A673 (cell line): Measurements from ENCODE around the gene QSOX2. TPM values are rescaled to one million over a fixed set of nuclear protein-coding genes. Genes with fewer than 3 reads are reported as not detected.
"Not testable (repeated sequence)": the region's sequence is repeated elsewhere in the genome, so short reads cannot be mapped to it uniquely, and the experiment has no call there.

ENCODE experiments used
- BruUV-seq: library from RNA; stranded (reverse); fragments of 400-500 nt; replicated peaks from 2 replicates; lab custom pipeline; 2021; lab: Mats Ljungman, UMichigan
- CTCF ChIA-PET: fragments of 300-600 bp; sonication (Branson Sonifier 250); formaldehyde crosslinking; loops from one replicate; lab custom pipeline; 2022; ENCODE audit warnings: antibody characterized with exemption; lab: Charles Lee
- POLR2A ChIA-PET: fragments of 300-600 bp; sonication (Branson Sonifier 250); formaldehyde crosslinking; loops from one replicate; lab custom pipeline; 2022; ENCODE audit warnings: antibody characterized with exemption; ENCODE audit not compliant: low non-redundant PET; lab: Charles Lee
- DNase-seq: peaks from one replicate; pipeline ENCODE4 v3.0.0-alpha.2; 2015; ENCODE audit warnings: low spot score
- H3K27ac ChIP-seq: fragments of 200-600 bp; sonication (generic); 2 replicates; pipeline ENCODE4 v1.5.1; 2016; ENCODE audit warnings: mixed run types, low read depth, mild to moderate bottlenecking, mixed read lengths, antibody characterized with exemption, low read length; ENCODE audit not compliant: poor library complexity, severe bottlenecking
- H3K27me3 ChIP-seq: fragments of 200-600 bp; sonication (generic); replicated peaks from 2 replicates; pipeline ENCODE4 v1.6.1; 2017; ENCODE audit warnings: mixed run types, low read depth, mild to moderate bottlenecking, mixed read lengths, antibody characterized with exemption, low read length; ENCODE audit not compliant: insufficient read depth, poor library complexity
- H3K36me3 ChIP-seq: fragments of 200-600 bp; sonication (generic); 2 replicates; pipeline ENCODE4 v1.6.1; 2016; ENCODE audit warnings: mixed run types, mild to moderate bottlenecking, mixed read lengths, antibody characterized with exemption, low read length; ENCODE audit not compliant: insufficient read depth, poor library complexity, severe bottlenecking
- H3K4me1 ChIP-seq: fragments of 200-600 bp; sonication (generic); 2 replicates; pipeline ENCODE4 v1.6.1; 2017; ENCODE audit warnings: mixed run types, mild to moderate bottlenecking, mixed read lengths, antibody characterized with exemption, low read length; ENCODE audit not compliant: insufficient read depth, poor library complexity, severe bottlenecking
- H3K4me3 ChIP-seq: fragments of 200-600 bp; sonication (generic); 2 replicates; pipeline ENCODE4 v1.5.1; 2016; ENCODE audit warnings: low read depth, mixed run types, mild to moderate bottlenecking, mixed read lengths, low read length; ENCODE audit not compliant: poor library complexity, severe bottlenecking
- H3K9me3 ChIP-seq: fragments of 200-600 bp; sonication (generic); 2 replicates; pipeline ENCODE4 v1.6.1; 2016; ENCODE audit warnings: mixed run types, low read depth, mild to moderate bottlenecking, mixed read lengths, antibody characterized with exemption, low read length; ENCODE audit not compliant: poor library complexity, severe bottlenecking
- EZH2 ChIP-seq: fragments of 200-600 bp; sonication (generic); IDR thresholded peaks from 2 replicates; pipeline ENCODE4 v1.6.1; 2017; ENCODE audit warnings: borderline replicate concordance, low read depth, mild to moderate bottlenecking, mixed read lengths, antibody characterized with exemption, low read length; ENCODE audit not compliant: poor library complexity, severe bottlenecking
- intact Hi-C: fragments of 100-400 bp; cut with micrococcal nuclease; formaldehyde crosslinking; loops from one replicate; pipeline ENCODE4 v1.10.0; 2022; ENCODE audit not compliant: unreplicated experiment
- total RNA-seq: library from RNA; stranded (reverse); gene quantifications from 2 replicates; pipeline ENCODE4 v1.2.3, GENCODE V29; 2021
- TF ChIP-seq, protein P1 (sequence below): fragments of 300-800, 200-600 bp; sonication (generic); conservative IDR thresholded peaks from 2 replicates; pipeline ENCODE4 v1.5.1; 2017; ENCODE audit warnings: low read depth, mild to moderate bottlenecking, antibody characterized with exemption, low read length, moderate library complexity, mixed read lengths

QSOX2 gene
- total RNA-seq, 1 experiment from 2014 or later, result 43.7 TPM

DNA sequence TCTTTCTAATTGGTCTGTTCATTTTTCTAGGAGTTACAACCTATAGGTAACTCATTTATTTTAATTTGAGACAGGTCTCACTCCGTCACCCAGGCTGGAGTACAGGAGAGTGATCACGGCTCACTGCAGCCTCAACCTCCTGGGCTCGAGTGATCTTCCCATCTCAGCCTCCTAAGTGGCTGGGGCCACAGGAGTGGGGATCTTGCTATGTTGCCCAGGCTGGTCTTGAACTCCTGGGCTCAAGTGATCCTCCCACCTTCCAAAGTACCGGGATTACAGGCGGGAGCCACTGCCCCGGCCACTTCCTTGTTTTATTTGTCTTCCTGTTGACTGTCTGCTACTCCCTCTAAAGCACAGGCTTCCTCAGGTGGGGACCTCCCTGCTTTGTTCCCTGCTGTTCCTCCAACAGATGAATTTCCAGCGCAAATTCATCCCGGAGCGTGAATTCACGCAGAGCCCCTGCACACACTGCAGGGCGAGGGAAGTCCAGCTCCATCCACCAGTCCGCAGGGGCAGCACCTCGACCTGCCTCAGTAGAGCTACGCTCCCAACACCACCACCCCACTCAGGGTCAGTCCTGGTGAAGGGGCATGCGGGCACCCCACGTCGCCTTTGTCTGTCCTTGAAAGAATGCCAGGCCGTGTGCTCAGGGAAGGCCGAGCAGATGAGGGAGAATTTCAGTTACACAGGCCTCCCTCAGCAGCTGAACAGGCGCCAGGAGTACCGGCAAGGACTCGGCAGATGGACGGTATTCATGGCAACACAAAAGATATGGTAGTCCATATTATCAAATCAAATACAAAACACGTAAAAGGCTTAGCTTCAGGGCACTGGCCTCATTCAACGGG is 6.3 kb downstream of the QSOX2 start:
- POLR2A ChIA-PET, result no interaction called here
- H3K27me3 ChIP-seq, result no peaks in the 10 kb centered on the region
- intact Hi-C loops, result no loop called here
- H3K27ac ChIP-seq, result no peak overlapping the region
- CTCF ChIA-PET, result no interaction called here
- BruUV-seq, result no TSS peak
- no peaks in the 10 kb centered on the region for H3K9me3 ChIP-seq
- peaks cover 20% of the 10 kb centered on the region for H3K36me3 ChIP-seq
- H3K4me1 ChIP-seq, result peaks cover 10% of the 10 kb centered on the region
- no peak overlapping the region for H3K4me3 ChIP-seq
- TF ChIP-seq, protein P1, sequence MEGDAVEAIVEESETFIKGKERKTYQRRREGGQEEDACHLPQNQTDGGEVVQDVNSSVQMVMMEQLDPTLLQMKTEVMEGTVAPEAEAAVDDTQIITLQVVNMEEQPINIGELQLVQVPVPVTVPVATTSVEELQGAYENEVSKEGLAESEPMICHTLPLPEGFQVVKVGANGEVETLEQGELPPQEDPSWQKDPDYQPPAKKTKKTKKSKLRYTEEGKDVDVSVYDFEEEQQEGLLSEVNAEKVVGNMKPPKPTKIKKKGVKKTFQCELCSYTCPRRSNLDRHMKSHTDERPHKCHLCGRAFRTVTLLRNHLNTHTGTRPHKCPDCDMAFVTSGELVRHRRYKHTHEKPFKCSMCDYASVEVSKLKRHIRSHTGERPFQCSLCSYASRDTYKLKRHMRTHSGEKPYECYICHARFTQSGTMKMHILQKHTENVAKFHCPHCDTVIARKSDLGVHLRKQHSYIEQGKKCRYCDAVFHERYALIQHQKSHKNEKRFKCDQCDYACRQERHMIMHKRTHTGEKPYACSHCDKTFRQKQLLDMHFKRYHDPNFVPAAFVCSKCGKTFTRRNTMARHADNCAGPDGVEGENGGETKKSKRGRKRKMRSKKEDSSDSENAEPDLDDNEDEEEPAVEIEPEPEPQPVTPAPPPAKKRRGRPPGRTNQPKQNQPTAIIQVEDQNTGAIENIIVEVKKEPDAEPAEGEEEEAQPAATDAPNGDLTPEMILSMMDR, result no peak
- no peak for TF ChIP-seq EZH2
- no peak for DNase-seq

DNA sequence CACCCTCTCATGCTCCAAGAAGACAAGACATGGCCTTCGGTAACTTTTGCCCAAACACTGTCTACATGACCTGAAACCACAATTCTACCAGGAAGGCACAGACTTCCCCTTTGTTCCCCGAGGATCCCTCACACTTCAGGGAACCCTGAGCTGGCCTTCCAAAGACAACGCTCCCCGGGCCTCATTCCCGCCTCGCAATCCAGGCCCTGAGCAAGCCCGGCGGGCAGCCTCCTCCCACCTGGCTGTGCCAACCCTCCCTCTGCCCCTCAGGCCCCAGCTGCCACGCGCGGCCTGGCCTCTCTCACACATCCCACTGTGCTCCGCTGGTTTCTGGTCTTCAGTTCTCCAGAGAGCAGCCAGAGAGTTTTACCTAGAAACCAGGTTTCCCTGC is 7.3 kb downstream of the QSOX2 start:
- no TSS peak for BruUV-seq
- Histone ChIP-seq H3K27ac (no peak overlapping the region), H3K27me3 (no peaks in the 10 kb centered on the region), H3K4me3 (no peak overlapping the region), H3K4me1 (peaks cover under 1% of the 10 kb centered on the region), H3K36me3 (peaks cover 20% of the 10 kb centered on the region), H3K9me3 (no peaks in the 10 kb centered on the region)
- ChIA-PET CTCF (no interaction called here), POLR2A (no interaction called here)
- DNase-seq, result no peak
- intact Hi-C loops, result no loop called here
- TF ChIP-seq, protein P1, result no peak
- no peak for TF ChIP-seq EZH2

DNA sequence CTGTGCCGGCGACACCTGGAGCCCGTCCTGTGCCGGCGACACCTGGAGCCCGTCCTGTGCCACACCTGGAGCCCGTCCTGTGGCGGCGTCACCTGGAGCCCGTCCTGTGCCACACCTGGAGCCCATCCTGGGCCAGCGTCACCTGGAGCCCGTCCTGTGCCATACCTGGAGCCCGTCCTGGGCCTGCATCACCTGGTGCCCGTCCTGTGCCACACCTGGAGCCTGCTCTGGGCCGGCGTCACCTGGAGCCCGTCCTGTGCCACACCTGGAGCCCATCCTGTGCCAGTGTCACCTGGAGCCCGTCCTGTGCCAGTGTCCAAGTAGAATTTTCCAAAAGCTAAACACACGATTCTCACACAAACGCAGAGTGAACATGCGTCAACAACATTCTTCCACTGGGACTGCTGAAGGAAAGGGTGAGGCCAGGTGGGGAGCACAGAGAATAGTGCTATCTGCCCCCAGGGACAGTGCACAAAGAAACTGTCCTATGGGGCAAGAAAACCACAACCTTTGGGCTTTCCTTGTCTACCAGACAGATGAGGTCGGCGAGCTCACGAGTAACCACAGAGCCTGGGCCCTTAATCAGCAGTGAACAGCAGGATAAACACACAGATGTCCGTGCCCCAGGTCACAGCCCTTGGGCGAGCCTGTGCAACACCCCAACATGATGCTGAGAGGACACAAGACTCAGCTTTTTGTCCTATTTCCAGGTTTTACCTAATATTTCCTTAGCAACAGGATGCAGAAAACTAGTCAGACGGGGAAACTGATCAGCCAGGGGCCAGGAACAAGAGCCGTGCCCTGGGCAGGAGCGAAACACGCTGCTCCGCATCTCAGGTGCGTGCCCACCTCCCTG is 7.9 kb downstream of the QSOX2 start:
- CTCF ChIA-PET, result no interaction called here
- peaks cover 20% of the 10 kb centered on the region for H3K36me3 ChIP-seq
- H3K4me1 ChIP-seq, result no peaks in the 10 kb centered on the region
- no peak for TF ChIP-seq EZH2
- TF ChIP-seq, protein P1, result no peak
- POLR2A ChIA-PET, result no interaction called here
- BruUV-seq, result no TSS peak
- no peaks in the 10 kb centered on the region for H3K9me3 ChIP-seq
- intact Hi-C loops, result no loop called here
- H3K4me3 ChIP-seq, result no peak overlapping the region
- no peaks in the 10 kb centered on the region for H3K27me3 ChIP-seq
- DNase-seq, result no peak
- no peak overlapping the region for H3K27ac ChIP-seq

DNA sequence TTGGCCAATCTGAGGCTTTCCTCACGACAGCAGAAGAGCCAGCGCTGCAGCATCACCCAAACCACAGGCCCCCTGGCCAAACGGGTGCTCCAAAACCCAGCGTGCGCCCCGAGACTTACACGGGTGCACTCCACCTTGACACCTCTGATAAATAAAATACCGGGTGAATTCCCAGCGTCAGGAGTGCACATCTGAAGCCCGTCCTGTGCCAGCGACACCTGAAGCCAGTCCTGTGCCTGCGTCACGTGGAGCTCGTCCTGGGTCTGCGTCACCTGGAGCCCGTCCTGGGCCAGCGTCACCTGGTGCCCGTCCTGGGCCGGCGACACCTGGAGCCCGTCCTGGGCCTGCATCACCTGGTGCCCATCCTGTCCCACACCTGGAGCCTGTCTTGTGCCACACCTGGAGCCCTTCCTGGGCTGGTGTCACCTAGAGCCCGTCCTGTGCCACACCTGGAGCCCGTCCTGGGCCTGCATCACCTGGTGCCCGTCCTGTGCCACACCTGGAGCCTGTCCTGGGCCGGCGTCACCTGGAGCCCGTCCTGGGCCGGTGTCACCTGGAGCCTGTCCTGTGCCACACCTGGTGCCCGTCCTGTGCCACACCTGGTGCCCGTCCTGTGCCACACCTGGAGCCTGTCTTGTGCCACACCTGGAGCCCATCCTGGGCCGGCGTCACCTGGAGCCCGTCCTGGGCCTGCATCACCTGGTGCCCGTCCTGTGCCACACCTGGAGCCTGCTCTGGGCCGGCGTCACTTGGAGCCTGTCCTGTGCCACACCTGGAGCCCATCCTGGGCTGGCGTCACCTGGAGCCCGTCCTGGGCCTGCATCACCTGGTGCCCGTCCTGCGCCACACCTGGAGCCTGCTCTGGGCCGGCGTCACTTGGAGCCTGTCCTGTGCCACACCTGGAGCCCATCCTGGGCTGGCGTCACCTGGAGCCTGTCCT is 8.9 kb downstream of the QSOX2 start:
- peaks cover 27% of the 10 kb centered on the region for H3K36me3 ChIP-seq
- intact Hi-C loops, BruUV-seq, H3K4me1 ChIP-seq, DNase-seq, H3K27me3 ChIP-seq, CTCF ChIA-PET, H3K9me3 ChIP-seq, H3K27ac ChIP-seq, POLR2A ChIA-PET, H3K4me3 ChIP-seq: not testable (repeated sequence)
